ENCODE results near the gene PRDX5. TPM values are rescaled to one million over a fixed set of nuclear protein-coding genes. Genes with fewer than 3 reads are reported as not detected.

PRDX5 gene
- total and polyA plus RNA-seq, 9 of the 15 experiments (the other 6 are each of a cell fraction or from before 2014, with no cell fraction given): 40.8 to 327 (median 204) TPM

- WGBS (ENCODE audit: insufficient coverage, low coverage, missing lambda C conversion rate): 95% methylated on average over 22 of the region's 22 CpGs
- no peak overlapping the region; a peak in 1 of 4 replicates for H3K9ac ChIP-seq (ENCODE audit: insufficient read depth in 1 of 2, low read depth in 2 of 2, low read length in 2 of 2)
- H3K9me3 ChIP-seq (replicated peaks; ENCODE audit: control insufficient read depth, insufficient read depth, low read depth, low read length): no peaks in the 10 kb centered on the region
- H3K79me2 ChIP-seq (ENCODE audit: control insufficient read depth, insufficient read depth, low read length): peaks cover 12% of the 10 kb centered on the region; the same call in 2 of the 3 replicates
- no peak overlapping the region for H3K27ac ChIP-seq (ENCODE audit: extremely low read depth, low read depth, low read length)
- H3K27me3 ChIP-seq (ENCODE audit: control insufficient read depth in 2 of 2, insufficient read depth in 2 of 2, low read length in 2 of 2): no peaks in the 10 kb centered on the region
- FAIRE-seq (no peak), DNase-seq (ENCODE audit: extremely low read depth in 1 of 4, low spot score in 3 of 4) (no peak), ATAC-seq (no peak)
- intact Hi-C loops (cut with micrococcal nuclease): no loop called here
- in situ Hi-C loops (cut with MboI): no loop called here
- ChIA-PET POLR2A (interaction anchor here (0.7 to 5.1 kb wide), 4 partner anchors 12 to 76 kb away, joined by 3 to 54 read pairs (median 3); partner anchors contain the start of gene FERMT3), CTCF (ENCODE audit: low intra/inter-chr PET ratio) (no interaction called here)
- TF ChIP-seq ARHGAP35 (IDR thresholded peaks at IDR 0.05; ENCODE audit: partially characterized antibody): no peak
- no peak for TF ChIP-seq ZNF696 (CRISPR knock-in tag; conservative IDR thresholded peaks at IDR 0.05)
- no peak for TF ChIP-seq ZNF639 (CRISPR knock-in tag; conservative IDR thresholded peaks at IDR 0.05 in 1 of 2, IDR thresholded peaks at IDR 0.05 in 1 of 2)
- 0 out of 2 replicates have a peak, but pooled peaks have one; percentile 23 for TF ChIP-seq ZBTB33 (CRISPR knock-in tag; IDR thresholded peaks at IDR 0.05)
- no peaks in the 10 kb centered on the region for H3K9me1 ChIP-seq (ENCODE audit: control insufficient read depth, insufficient read depth, low read length)
- no peak overlapping the region for H2AFZ ChIP-seq (ENCODE audit: low read depth, low read length)
- H3K4me2 ChIP-seq (ENCODE audit: insufficient read depth, low read length): no peak overlapping the region
- H4K20me1 ChIP-seq (replicated peaks; ENCODE audit: control insufficient read depth, insufficient read depth, low read length): no peaks in the 10 kb centered on the region
- H3K36me3 ChIP-seq (ENCODE audit: control insufficient read depth, insufficient read depth, low read length): peaks cover 11% of the 10 kb centered on the region; the same call in 1 of the 3 replicates
- BruUV-seq (replicated peaks): no TSS peak
- peaks cover 7 to 36% of the 10 kb centered on the region in 2 experiments; a peak in 4 of 5 replicates for H3K4me1 ChIP-seq (replicated peaks in 1 of 2; ENCODE audit: control insufficient read depth in 2 of 2, insufficient read depth in 2 of 2, low read length in 2 of 2)
- no peak overlapping the region for H3K4me3 ChIP-seq
Measured at GRCh38 chr11:64281957-64282770, 35.8 kb upstream of the PRDX5 start.
